ENCODE results near the gene KCNK17.

DNA sequence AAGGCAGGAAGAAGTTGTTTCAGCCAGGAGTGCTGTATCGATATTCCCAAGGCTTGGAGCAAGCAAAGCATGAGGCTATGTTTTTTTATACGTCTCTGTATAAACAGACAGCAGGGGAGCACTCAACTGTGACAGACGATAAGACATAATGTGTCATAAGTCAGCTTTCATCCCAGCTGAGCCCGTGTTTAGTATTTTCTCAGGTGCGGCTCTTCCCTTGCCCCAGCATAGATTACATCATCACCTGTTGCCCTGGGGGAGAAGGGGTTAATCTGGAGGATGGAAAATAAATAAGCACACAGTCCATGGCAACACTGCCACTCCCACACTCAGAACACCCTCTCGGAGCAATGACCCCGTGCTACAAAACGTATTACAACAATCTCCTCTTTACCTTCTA is 62.8 kb downstream of the KCNK17 start:
- TF ChIP-seq, protein P1, sequence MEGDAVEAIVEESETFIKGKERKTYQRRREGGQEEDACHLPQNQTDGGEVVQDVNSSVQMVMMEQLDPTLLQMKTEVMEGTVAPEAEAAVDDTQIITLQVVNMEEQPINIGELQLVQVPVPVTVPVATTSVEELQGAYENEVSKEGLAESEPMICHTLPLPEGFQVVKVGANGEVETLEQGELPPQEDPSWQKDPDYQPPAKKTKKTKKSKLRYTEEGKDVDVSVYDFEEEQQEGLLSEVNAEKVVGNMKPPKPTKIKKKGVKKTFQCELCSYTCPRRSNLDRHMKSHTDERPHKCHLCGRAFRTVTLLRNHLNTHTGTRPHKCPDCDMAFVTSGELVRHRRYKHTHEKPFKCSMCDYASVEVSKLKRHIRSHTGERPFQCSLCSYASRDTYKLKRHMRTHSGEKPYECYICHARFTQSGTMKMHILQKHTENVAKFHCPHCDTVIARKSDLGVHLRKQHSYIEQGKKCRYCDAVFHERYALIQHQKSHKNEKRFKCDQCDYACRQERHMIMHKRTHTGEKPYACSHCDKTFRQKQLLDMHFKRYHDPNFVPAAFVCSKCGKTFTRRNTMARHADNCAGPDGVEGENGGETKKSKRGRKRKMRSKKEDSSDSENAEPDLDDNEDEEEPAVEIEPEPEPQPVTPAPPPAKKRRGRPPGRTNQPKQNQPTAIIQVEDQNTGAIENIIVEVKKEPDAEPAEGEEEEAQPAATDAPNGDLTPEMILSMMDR (IDR thresholded peaks at IDR 0.05): no peak
- TF ChIP-seq POLR2A (IDR thresholded peaks at IDR 0.05): no peak

All from Peyer's patch (tissue), 4 donors.